Activated CD8-positive, alpha-beta memory T cell treated with anti-CD3 and anti-CD28 coated beads for 24 hours (primary cell): ENCODE results near the gene LRRC27.

Source experiments
- DNase-seq: peaks from one replicate; pipeline ENCODE4 v3.0.0-alpha.2; 2020

The LRRC27 gene

GRCh38 chr10:132417957-132418441 is 86.0 kb downstream of the LRRC27 start:
- DNase-seq, result no peak

- DNase-seq, result no peak
These were observed 86.8 kb downstream of the LRRC27 start for GRCh38 chr10:132418527-132419416.

- no peak for DNase-seq
These were observed 87.8 kb downstream of the LRRC27 start for GRCh38 chr10:132419538-132420468.

GRCh38 chr10:132420469-132420980 is 88.5 kb downstream of the LRRC27 start:
- DNase-seq, result no peak

- peak; percentile 73 for DNase-seq
These were observed 89.2 kb downstream of the LRRC27 start for GRCh38 chr10:132420981-132421846.

GRCh38 chr10:132421847-132422751 is 90.1 kb downstream of the LRRC27 start:
- no peak for DNase-seq

GRCh38 chr10:132422903-132423825 is 91.2 kb downstream of the LRRC27 start:
- no peak for DNase-seq

GRCh38 chr10:132423966-132424861 is 92.2 kb downstream of the LRRC27 start:
- no peak for DNase-seq

GRCh38 chr10:132425029-132425756 is 93.2 kb downstream of the LRRC27 start:
- DNase-seq, result no peak

- DNase-seq, result no peak
These were observed 93.8 kb downstream of the LRRC27 start for GRCh38 chr10:132425757-132426155.

GRCh38 chr10:132427006-132427771 is 95.2 kb downstream of the LRRC27 start:
- no peak for DNase-seq

GRCh38 chr10:132427939-132428367 is 96.0 kb downstream of the LRRC27 start:
- no peak for DNase-seq

- DNase-seq, result no peak
These were observed 96.5 kb downstream of the LRRC27 start for GRCh38 chr10:132428486-132428995.
